ENCODE measurements around the gene KIF3C. TPM values are rescaled to one million over a fixed set of nuclear protein-coding genes. Genes with fewer than 3 reads are reported as not detected.

KIF3C gene
- total and polyA plus RNA-seq, 2 of the 8 experiments (the other 6 are each of a cell fraction or from before 2014, with no cell fraction given), result 13.4 to 58.1 TPM

DNA sequence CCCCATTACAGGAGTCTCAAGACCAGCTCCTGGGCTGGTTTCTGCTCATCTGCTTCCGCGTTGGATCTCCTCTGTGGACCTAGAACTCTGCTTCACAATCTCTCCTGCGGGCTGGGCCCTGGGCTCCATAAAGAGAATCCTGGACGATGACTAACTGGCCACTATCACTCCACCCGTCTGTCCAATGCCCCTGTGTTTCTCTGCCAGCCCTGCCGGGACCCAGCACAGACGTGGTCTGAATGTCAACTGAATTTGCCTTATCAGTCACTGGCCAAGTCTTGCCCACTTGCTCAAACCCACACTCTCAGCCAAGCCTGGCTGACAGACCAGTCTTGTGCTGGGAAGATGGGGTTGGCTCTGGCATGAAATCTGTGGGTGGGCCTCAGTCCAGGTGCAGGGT, 17.4 kb downstream of the KIF3C start:
- no peaks in the 10 kb centered on the region; the same call in none of the 2 replicates for H3K79me1 ChIP-seq (ENCODE audit: low read depth, low read length)
- peaks cover 2 to 5% of the 10 kb centered on the region in 2 experiments for H4K20me1 ChIP-seq (replicated peaks in 1 of 2; ENCODE audit: control insufficient read depth in 1 of 2, insufficient read depth in 2 of 2, low read length in 2 of 2)
- H2BK15ac ChIP-seq (ENCODE audit: low read length), result no peak overlapping the region
- H3K4me3 ChIP-seq (ENCODE audit: extremely low read depth in 1 of 4, insufficient read depth in 2 of 4, low read depth in 3 of 4, low read length in 4 of 4), result no peak overlapping the region
- no peak overlapping the region for H2BK20ac ChIP-seq (ENCODE audit: low read length)
- H3K56ac ChIP-seq (replicated peaks; ENCODE audit: insufficient read length, low read depth, low read length), result no peak overlapping the region
- no peak overlapping the region for H2AFZ ChIP-seq (ENCODE audit: low read length)
- ChIA-PET POLR2A (ENCODE audit: partially characterized antibody) (no interaction called here), CTCF (ENCODE audit: partially characterized antibody) (interaction anchor here (1.2 to 2.4 kb wide), 3 partner anchors 9 to 14 kb away, joined by 3 to 8 read pairs (median 7); no protein-coding TSS in a partner anchor)
- DNase-seq (ENCODE audit: low read depth in 1 of 2, low spot score in 2 of 2) (no peak), FAIRE-seq (no peak)
- H4K5ac ChIP-seq (ENCODE audit: insufficient read length, low read depth, low read length), result no peak overlapping the region
- H2AK5ac ChIP-seq (ENCODE audit: low read depth, low read length), result no peak overlapping the region
- H4K91ac ChIP-seq (replicated peaks; ENCODE audit: insufficient read length, low read length), result no peak overlapping the region
- H3K23ac ChIP-seq (ENCODE audit: insufficient read length), result no peak overlapping the region
- no peaks in the 10 kb centered on the region for H3K23me2 ChIP-seq (ENCODE audit: low read depth, low read length)
- no peak overlapping the region for H2BK120ac ChIP-seq (replicated peaks; ENCODE audit: low read depth, low read length)
- no peak overlapping the region for H3K4me2 ChIP-seq (ENCODE audit: insufficient read depth in 1 of 2, low read depth in 2 of 2, low read length in 2 of 2)
- no peak overlapping the region; the same call in 1 of the 2 replicates for H4K8ac ChIP-seq (ENCODE audit: extremely low read depth, insufficient read depth, low read length)
- H3K9me3 ChIP-seq (ENCODE audit: insufficient read depth in 2 of 2, low read depth in 1 of 2, low read length in 1 of 2), result no peaks in the 10 kb centered on the region
- peaks cover 0 to 7% of the 10 kb centered on the region in 2 experiments; a peak in 1 of 4 replicates for H3K79me2 ChIP-seq (ENCODE audit: control insufficient read depth in 1 of 2, insufficient read depth in 2 of 2, low read length in 2 of 2)
- H3K36me3 ChIP-seq (ENCODE audit: control insufficient read depth in 2 of 4, insufficient read depth in 4 of 4, low read length in 3 of 4), result peaks cover 0 to 7% (median 0%) of the 10 kb centered on the region in 4 experiments; a peak in 4 of 8 replicates
- H3K14ac ChIP-seq (ENCODE audit: insufficient read length), result no peak overlapping the region
- no peak overlapping the region for H2BK5ac ChIP-seq (ENCODE audit: low read depth, low read length)
- H3K4me1 ChIP-seq (replicated peaks in 1 of 4; ENCODE audit: control insufficient read depth in 3 of 4, insufficient read depth in 4 of 4, low read length in 3 of 4), result no peaks in the 10 kb centered on the region
- no peak overlapping the region for H3K4ac ChIP-seq (replicated peaks; ENCODE audit: insufficient read length, low read depth, low read length)
- no peak overlapping the region for H2BK12ac ChIP-seq (ENCODE audit: low read depth, low read length)
- 95% methylated on average over 7 of the region's 7 CpGs; no CpG with 5 or more reads in 1 of the 2 experiments for WGBS, 2 experiments (ENCODE audit: extremely low coverage in 1 of 2, insufficient coverage in 1 of 2, insufficient read length in 1 of 2, insufficient replicate concordance in 2 of 2, low coverage in 1 of 2, low lambda C conversion rate in 2 of 2, missing lambda C conversion rate in 1 of 2)
- H3K18ac ChIP-seq (ENCODE audit: extremely low read depth, low read length), result no peak overlapping the region
- no peak overlapping the region for H3K9ac ChIP-seq (replicated peaks in 1 of 4; ENCODE audit: extremely low read depth in 1 of 4, low read depth in 3 of 4, low read length in 3 of 4)
- no peak overlapping the region for H3K27ac ChIP-seq (ENCODE audit: low read depth, low read length)
- no peaks in the 10 kb centered on the region for H3K27me3 ChIP-seq (replicated peaks in 1 of 4; ENCODE audit: control insufficient read depth in 3 of 4, extremely low read depth in 1 of 4, insufficient read depth in 3 of 4, low read length in 3 of 4)
- TF ChIP-seq TAF1 (IDR thresholded peaks at IDR 0.05; ENCODE audit: low read depth, low read length), result no peak
- no peak for TF ChIP-seq EGR1 (IDR thresholded peaks at IDR 0.05; ENCODE audit: borderline replicate concordance, low read depth, low read length)
- TF ChIP-seq NANOG (IDR thresholded peaks at IDR 0.05; ENCODE audit: insufficient read depth, low read depth, low read length, poor library complexity, severe bottlenecking), result no peak

Measured in H1 (cell line).